IPS-NIHi7 (cell line): ENCODE measurements around the gene NBAS.

ENCODE experiments used
- DNase-seq: peaks from one replicate; pipeline ENCODE4 v3.0.0; 2012; ENCODE audit warnings: mixed read lengths; ENCODE audit errors: extremely low spot score

NBAS gene

DNA sequence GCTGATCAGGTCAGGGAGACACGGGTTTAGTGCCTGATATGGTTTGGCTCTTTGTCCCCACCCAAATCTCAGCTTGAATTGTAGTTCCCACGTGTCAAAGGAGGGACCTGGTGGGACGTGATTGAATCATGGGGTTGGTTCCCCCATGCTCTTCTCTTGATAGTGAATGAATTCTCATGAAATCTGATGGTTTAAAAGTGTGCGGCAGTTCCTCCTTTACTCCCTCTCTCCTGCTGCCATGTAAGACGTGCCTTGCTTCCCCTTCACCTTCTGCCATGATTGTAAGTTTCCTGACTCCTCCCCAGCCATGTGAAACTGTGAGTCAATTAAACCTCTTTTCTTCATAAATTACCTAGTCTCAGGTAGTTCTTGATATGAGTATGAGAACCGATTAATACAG lies 424.5 kb downstream of the NBAS start:
- no peak for DNase-seq

DNA sequence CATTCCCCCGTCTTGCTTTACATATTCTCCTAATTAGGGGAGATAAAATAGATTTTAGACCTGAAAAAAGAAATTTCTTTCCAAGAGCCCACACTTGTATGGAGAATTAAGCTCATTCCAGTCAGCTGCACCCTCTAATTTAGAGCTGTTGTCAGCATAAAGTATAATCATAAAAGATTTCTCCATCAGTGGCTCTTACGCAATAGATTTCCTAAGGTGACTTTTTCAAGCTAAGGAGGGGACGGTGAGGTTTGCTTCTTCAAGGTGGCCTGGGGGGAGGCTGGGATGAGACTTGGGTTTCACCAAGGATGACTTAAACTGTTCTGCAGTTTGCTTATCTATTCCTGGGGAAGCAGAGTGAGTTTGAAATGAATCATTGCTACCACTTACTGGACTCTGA lies 426.2 kb downstream of the NBAS start:
- DNase-seq: no peak

DNA sequence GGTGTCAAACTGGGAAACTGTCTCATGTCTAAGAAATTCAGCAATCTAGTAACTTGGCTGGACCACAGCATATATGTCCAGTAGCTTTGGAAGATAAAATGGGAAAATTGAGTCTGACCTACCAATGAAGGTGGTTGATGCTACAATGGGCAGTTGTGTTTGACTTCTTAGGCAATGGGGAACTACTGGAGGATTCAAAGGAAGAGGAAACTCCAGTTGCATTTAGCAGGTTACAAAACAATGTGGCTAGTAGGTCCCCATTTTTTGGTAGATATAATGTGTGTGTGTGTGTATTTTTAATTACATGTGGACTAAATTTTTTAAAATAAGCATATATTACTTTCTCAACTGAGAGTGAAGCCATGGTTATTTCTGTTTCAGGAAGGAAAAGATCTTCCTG lies 427.7 kb downstream of the NBAS start:
- DNase-seq: no peak

DNA sequence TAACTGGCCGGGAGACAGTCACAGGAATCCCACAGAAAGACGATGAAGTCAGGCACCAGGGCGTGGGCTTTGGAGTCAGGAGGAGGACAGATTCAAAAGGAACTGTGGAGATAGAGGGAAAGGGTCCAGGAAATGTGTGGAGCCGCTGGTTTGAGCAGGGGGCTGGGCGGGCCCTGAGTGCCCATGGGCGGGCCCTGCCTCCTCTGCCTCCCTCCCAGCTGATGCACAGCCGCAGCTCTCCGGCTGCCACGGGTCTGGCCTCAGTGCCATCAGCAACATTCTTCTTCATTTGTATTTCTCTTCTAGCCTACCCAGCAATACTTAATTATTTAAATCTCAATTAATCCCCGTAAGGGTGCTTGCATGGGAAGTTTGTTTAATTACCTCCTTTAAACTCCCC lies 432.3 kb downstream of the NBAS start:
- DNase-seq: peak; percentile 21

DNA sequence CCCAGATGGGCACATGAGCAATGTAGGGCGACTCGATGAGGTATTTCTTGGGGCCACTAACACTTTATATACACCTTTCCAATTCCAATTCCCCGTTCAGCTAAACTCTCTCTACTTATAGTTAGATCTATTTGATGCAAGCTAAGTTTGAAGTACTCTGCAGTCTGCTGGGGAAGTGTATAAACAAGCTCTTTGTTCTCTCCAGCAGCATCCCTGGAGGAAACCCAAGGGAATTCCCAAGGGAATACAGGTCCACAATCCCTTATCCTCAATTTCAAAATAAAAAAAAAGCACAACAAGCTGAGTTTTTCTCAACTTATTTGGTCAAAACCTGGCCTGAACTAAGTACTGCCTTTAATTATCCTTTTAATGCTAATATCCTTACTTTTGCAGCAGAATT lies 433.3 kb downstream of the NBAS start:
- no peak for DNase-seq

DNA sequence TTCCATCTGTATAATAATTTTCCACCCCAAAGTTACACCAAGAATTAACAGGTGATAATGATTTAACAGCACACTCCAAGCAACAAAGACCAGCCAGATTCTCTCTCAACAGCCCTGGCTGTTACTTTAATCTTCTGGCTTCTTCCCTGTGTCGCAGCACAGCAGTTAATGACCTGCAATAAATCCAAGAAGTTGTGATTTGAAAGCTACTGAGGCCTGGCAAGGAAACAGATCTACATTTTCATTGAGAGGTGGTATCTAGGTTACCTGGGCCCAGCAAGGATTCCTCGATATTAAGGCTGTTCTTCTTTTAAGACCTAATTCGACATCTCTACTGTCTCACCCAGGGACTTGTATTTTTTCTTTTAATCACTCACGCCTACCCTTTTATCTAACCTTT lies 433.8 kb downstream of the NBAS start:
- DNase-seq: no peak

DNA sequence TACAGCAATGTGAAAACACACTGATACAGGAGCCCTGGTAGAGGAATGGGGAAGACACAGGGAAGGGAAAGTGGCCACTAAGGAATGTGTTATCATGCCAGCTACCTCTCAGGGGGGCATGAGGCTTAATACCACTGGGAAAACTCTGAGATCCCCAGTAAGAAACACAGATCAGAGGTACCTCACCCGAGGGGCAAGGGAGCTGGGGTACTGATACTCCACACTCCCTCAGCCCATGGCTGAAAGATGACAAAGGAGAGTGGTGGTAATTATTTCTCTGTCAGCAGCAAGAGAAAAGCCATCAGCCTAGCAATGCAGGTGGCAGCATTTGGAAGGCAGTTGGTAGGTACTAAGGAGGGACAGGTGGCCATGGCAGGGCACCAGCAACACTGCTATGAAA lies 434.8 kb downstream of the NBAS start:
- DNase-seq: no peak

DNA sequence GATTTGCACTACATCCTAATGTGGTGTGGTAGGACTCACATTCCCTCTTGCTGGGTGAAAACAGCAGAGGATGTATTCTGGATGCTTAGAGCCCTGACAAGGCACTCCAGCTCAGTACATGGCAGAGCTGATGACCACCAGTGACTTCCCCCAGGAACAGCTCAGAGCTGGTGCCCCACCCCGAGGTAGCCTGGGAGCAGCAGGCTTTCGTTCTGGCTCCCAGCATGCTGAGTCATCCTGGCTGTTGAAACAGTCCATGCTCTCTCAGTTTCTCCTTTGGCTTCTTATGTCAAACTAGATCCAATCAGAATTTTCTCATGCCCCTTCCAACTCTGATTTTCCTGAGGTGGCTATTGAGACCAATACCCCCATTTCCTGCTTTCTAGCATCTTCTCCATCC lies 438.2 kb downstream of the NBAS start:
- DNase-seq: no peak

DNA sequence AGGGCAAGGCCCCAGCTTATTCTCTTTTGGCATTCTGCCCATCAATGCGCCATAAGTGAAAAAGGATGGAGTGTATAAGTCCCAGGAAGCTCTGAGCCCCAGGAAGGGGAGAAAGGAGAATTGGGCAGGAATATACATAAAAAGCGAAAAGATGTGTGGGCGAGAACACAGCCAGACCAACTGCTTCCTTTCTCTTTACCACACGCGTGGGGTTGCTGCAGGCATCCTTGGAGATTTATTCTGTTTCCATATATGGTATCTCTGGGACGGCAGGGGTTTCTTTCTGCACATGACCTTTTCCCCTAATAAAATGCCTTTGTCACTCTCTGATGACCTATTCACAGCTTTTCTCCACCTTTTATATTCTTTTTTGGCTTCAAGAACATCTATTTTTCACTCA lies 440.5 kb downstream of the NBAS start:
- no peak for DNase-seq

DNA sequence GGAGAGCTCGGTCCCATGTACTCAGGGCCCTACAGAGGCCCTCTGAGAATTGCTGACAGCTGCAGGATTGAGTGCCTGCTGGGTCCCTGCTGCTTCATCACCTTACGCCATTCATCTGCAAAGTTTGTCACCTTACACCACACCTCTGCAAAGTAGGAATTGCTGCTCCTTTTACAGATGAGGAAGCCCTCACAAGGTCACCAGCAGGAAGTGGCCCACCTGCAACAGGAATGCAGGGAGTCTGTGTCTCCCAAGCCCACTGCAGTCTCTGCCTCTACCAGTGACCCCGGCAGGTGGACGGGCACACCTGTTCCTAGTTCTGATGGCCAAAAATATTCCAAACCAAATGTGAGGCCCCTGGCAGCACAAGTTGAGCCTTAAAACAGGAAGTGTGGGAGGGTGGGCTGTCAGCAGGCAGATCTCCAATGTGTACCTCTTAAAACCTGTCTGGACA lies 441.4 kb downstream of the NBAS start:
- DNase-seq: peak; percentile 55

DNA sequence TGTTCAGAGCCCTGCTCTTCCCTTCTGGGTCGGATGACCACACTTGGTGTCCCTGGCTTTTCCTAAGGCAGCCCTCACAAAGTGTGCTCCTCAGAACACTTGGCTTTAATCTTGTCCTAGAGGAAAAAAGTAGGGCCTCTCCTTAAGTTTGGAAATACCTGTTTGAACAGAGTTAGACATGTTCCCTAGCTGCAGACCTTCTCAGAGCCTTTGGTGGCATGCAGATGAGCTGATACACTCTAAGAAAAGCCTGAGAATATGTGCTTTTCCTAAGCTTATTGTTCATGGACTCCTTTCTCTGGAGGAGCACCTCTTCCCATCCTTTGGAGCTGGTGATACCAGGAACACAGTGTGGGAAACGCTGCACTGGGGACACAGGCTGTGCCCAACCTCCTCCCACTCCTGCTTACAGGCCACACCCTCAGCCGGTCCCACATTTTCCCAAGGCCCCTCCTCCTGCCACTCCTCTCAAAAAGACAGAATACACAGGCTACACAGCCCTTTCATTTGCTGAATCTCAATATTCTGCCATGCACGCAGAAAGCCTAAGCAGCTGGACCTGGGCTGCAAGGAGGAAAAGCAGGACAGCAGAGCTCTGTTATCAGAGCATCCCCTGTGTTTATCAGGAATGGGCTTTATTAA lies 443.6 kb downstream of the NBAS start:
- no peak for DNase-seq
